H1 (cell line): ENCODE results near the gene CD52.

Source experiments
- CBX5 ChIP-seq: fragments of 300-800, 300-1000 bp; sonication (generic); IDR thresholded peaks from 2 replicates; pipeline ENCODE4 v1.7.1; 2016; ENCODE audit warnings: antibody characterized with exemption, low read length, low read depth
- CEBPB ChIP-seq: IDR thresholded peaks from 2 replicates; pipeline ENCODE4 v1.6.1; 2012; ENCODE audit warnings: low read depth, low read length
- CREB1 ChIP-seq: IDR thresholded peaks from 2 replicates; pipeline ENCODE4 v1.6.1; 2012; ENCODE audit warnings: inconsistent platforms
- EP300 ChIP-seq, 2 experiments: IDR thresholded peaks; 1 replicate in 1 of 2; 2 replicates in 1 of 2; pipeline ENCODE4 v1.6.1; 2011 to 2012; ENCODE audit warnings: low read depth in 2 of 2, low read length in 2 of 2, mild to moderate bottlenecking in 2 of 2, borderline replicate concordance in 1 of 2, inconsistent platforms in 1 of 2, moderate library complexity in 1 of 2
- EZH2 ChIP-seq: fragments of 200-600 bp; sonication (generic); IDR thresholded peaks from 2 replicates; pipeline ENCODE4 v1.7.1; 2012; ENCODE audit warnings: low read depth, mild to moderate bottlenecking, moderate library complexity, low read length, inconsistent platforms; ENCODE audit not compliant: severe bottlenecking
- KDM1A ChIP-seq: fragments of 200-600, 300-600 bp; sonication (generic); IDR thresholded peaks from 2 replicates; pipeline ENCODE4 v1.7.1; 2016; ENCODE audit warnings: mild to moderate bottlenecking, low read length, borderline replicate concordance
- POLR2A ChIP-seq, 2 experiments: IDR thresholded peaks; 1 replicate in 1 of 2; 2 replicates in 1 of 2; pipeline ENCODE4 v1.6.1; 2011; ENCODE audit warnings: low read depth in 2 of 2, low read length in 2 of 2, mild to moderate bottlenecking in 2 of 2; ENCODE audit errors: control extremely low read depth in 1 of 2
- POLR2AphosphoS5 ChIP-seq: IDR thresholded peaks from 2 replicates; pipeline ENCODE4 v1.6.1; 2011; ENCODE audit warnings: low read depth, low read length
- SIN3A ChIP-seq, 2 experiments: IDR thresholded peaks in 1 of 2; conservative IDR thresholded peaks in 1 of 2; 2 replicates each; pipeline ENCODE4 v1.6.1; 2011 to 2012; ENCODE audit warnings: low read length in 2 of 2, improper control_type of control experiment in 1 of 2, low read depth in 1 of 2, mild to moderate bottlenecking in 1 of 2
- SIRT6 ChIP-seq: IDR thresholded peaks from one replicate; pipeline ENCODE4 v1.7.1; 2012; ENCODE audit warnings: low read length, inconsistent platforms
- YY1 ChIP-seq: IDR thresholded peaks from 2 replicates; pipeline ENCODE4 v1.6.1; 2011; ENCODE audit warnings: low read depth, mild to moderate bottlenecking, low read length
- TF ChIP-seq, protein P1 (sequence below): IDR thresholded peaks from 2 replicates; pipeline ENCODE4 v1.6.1; 2011; ENCODE audit warnings: low read depth, mild to moderate bottlenecking, low read length; ENCODE audit not compliant: insufficient read depth
- TF ChIP-seq, protein P2 (sequence below), 3 experiments: IDR thresholded peaks; 1 replicate in 2 of 3; 2 replicates in 1 of 3; pipeline versions ENCODE4 v1.5.1 to v1.6.1; 2011; ENCODE audit warnings: low read length in 3 of 3, mild to moderate bottlenecking in 3 of 3, inconsistent platforms in 2 of 3, low read depth in 1 of 3, moderate library complexity in 1 of 3; ENCODE audit not compliant: insufficient read depth in 1 of 3; ENCODE audit errors: control extremely low read depth in 1 of 3

DNA sequence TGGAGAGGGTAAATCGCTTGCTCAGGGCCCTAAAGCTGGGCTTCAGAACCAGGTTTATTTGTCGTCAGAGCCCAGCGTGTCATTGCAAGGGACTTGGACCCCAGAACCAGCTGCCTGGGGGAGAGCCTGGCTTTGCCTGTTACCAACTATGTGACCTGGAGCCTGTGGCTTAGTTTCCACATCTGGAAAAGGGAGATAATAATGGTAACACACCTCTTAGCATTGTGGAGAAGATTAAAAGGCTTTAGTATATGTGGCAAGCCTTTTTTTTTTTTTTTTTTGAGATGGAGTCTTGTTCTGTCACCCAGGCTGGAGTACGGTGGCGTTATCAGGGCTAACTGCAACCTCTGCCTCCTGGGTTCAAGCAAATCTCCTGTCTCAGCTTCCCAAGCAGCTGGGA, 12.5 kb downstream of the CD52 start:
- TF ChIP-seq SIN3A (conservative IDR thresholded peaks at IDR 0.05 in 1 of 2, IDR thresholded peaks at IDR 0.05 in 1 of 2; ENCODE audit: low read depth in 1 of 2, low read length in 2 of 2): no peak
- TF ChIP-seq, protein P1, sequence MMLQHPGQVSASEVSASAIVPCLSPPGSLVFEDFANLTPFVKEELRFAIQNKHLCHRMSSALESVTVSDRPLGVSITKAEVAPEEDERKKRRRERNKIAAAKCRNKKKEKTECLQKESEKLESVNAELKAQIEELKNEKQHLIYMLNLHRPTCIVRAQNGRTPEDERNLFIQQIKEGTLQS: no peak
- no peak for TF ChIP-seq POLR2A (IDR thresholded peaks at IDR 0.05; ENCODE audit: control extremely low read depth in 1 of 2, low read depth in 2 of 2, low read length in 2 of 2)
- TF ChIP-seq, protein P2, sequence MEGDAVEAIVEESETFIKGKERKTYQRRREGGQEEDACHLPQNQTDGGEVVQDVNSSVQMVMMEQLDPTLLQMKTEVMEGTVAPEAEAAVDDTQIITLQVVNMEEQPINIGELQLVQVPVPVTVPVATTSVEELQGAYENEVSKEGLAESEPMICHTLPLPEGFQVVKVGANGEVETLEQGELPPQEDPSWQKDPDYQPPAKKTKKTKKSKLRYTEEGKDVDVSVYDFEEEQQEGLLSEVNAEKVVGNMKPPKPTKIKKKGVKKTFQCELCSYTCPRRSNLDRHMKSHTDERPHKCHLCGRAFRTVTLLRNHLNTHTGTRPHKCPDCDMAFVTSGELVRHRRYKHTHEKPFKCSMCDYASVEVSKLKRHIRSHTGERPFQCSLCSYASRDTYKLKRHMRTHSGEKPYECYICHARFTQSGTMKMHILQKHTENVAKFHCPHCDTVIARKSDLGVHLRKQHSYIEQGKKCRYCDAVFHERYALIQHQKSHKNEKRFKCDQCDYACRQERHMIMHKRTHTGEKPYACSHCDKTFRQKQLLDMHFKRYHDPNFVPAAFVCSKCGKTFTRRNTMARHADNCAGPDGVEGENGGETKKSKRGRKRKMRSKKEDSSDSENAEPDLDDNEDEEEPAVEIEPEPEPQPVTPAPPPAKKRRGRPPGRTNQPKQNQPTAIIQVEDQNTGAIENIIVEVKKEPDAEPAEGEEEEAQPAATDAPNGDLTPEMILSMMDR (IDR thresholded peaks at IDR 0.05; ENCODE audit: control extremely low read depth in 1 of 3, insufficient read depth in 1 of 3, low read depth in 1 of 3, low read length in 3 of 3): no peak
- no peak for TF ChIP-seq KDM1A
- TF ChIP-seq EP300 (IDR thresholded peaks at IDR 0.05; ENCODE audit: borderline replicate concordance in 1 of 2, low read depth in 2 of 2, low read length in 2 of 2): no peak
- TF ChIP-seq YY1: no peak
- TF ChIP-seq CEBPB: no peak
- no peak for TF ChIP-seq EZH2
- no peak for TF ChIP-seq CREB1
- no peak for TF ChIP-seq CBX5
- TF ChIP-seq SIRT6: no peak
- TF ChIP-seq POLR2AphosphoS5: no peak
